Adrenal gland (tissue), 12 donors: ENCODE results near the gene MNT. TPM values are rescaled to one million over a fixed set of nuclear protein-coding genes. Genes with fewer than 3 reads are reported as not detected.

ENCODE experiments used
- DNase-seq, 7 donors: peaks; one replicate each; pipeline ENCODE4 v3.0.0-alpha.2; 2019 to 2020
- H3K27ac ChIP-seq, 5 donors: fragments of 200-600 bp; sonication (generic) in 4 of 5; 1 replicate in 3 of 5; 2 replicates in 2 of 5; pipeline versions ENCODE4 v1.5.1 to v1.8.0; 2016 to 2020; ENCODE audit warnings: mild to moderate bottlenecking in 1 of 5
- H3K27me3 ChIP-seq: fragments of 200-600 bp; 2 replicates; pipeline ENCODE4 v1.8.0; 2021
- H3K36me3 ChIP-seq, 2 donors: fragments of 200-600 bp; replicated peaks in 1 of 2; 1 replicate in 1 of 2; 2 replicates in 1 of 2; pipeline versions ENCODE4 v1.5.1 to v1.8.0; 2018 to 2022
- H3K4me1 ChIP-seq, 2 donors: fragments of 200-600 bp; replicated peaks in 1 of 2; 1 replicate in 1 of 2; 2 replicates in 1 of 2; pipeline versions ENCODE4 v1.5.1 to v1.8.0; 2018 to 2021
- H3K4me3 ChIP-seq, 4 donors: fragments of 200-600 bp; sonication (generic) in 3 of 4; one replicate each; pipeline ENCODE4 v1.5.1; 2016 to 2018
- H3K9me3 ChIP-seq, 3 donors: fragments of 200-600 bp; sonication (generic) in 1 of 3; replicated peaks in 1 of 3; 1 replicate in 2 of 3; 2 replicates in 1 of 3; pipeline versions ENCODE4 v1.5.1 to v1.8.0; 2016 to 2021
- CTCF ChIP-seq, 6 experiments: fragments of 450-650 bp in 4 of 6; fragments of 200-600 bp in 2 of 6; sonication (generic) in 1 of 6; IDR thresholded peaks; 1 replicate in 5 of 6; 2 replicates in 1 of 6; pipeline versions ENCODE4 v1.5.1 to v1.8.0; 2016 to 2021; ENCODE audit warnings: antibody characterized with exemption in 6 of 6, mild to moderate bottlenecking in 2 of 6, moderate library complexity in 1 of 6
- POLR2A ChIP-seq, 2 donors: fragments of 450-650 bp; IDR thresholded peaks; one replicate each; pipeline ENCODE4 v1.6.1; 2017; ENCODE audit warnings: antibody characterized with exemption in 2 of 2, mild to moderate bottlenecking in 2 of 2, moderate library complexity in 1 of 2
- WGBS, 4 donors: extraction: QIAGEN DNeasy Blood & Tissue Kit in 2 of 4; methylation state at CpG; one replicate each; pipeline versions ENCODE4 v1.1.5 to v1.1.7; 2013 to 2017; 5-methylcytosine and 5-hydroxymethylcytosine counted together
- intact Hi-C, 2 donors: fragments of 100-400 bp; cut with DNase I; formaldehyde crosslinking; loops; one replicate each; pipeline versions ENCODE4 v1.14.1 to v1.15.0; 2022 to 2023
- polyA plus RNA-seq, 3 donors: library from polyadenylated mRNA; stranded (reverse); fragments of 200-250 nt in 2 of 3; fragments of 350-450 nt in 1 of 3; fragmentation: Illumina TruSeq in 1 of 3; extraction: RNeasy Lipid Tissue Mini Kit (QIAGEN cat#74804) in 1 of 3; gene quantifications; one replicate each; pipeline ENCODE4 v1.2.3, GENCODE V29; 2013 to 2014
- total RNA-seq, 9 donors: library from RNA; depleted of rRNA in 4 of 9; stranded (reverse); fragments of >200 nt in 4 of 9; fragments of 120-200 nt in 1 of 9; fragmentation: NEBNext Ultra II Directional in 1 of 9; extraction: Animal tissue kit (Norgen Biotek cat#: 25700) in 1 of 9; gene quantifications; one replicate each; pipeline versions ENCODE4 v1.1.0 to v1.2.4, GENCODE V29; 2013 to 2023
- donor health status: healthy with polysubstance abuse.
- donor health status: Bipolar disorder and iron deficiency.
- donor health status: DM: yes; HTN: yes; CAD: no.
- donor health status: DM: no; HTN: no; CAD: no.
- donor health status: DM: no; HTN: no; CAD: no.
- donor health status: DM: yes; HTN: yes; CAD: no.

MNT gene
- total and polyA plus RNA-seq, 12 donors, result 3.5 to 43.9 (median 19.6) TPM

GRCh38 chr17:2385240-2386210 lies 15.3 kb downstream of the MNT start:
- Histone ChIP-seq H3K36me3 (peaks cover 0 to 25% of the 10 kb centered on the region in 2 donors), H3K27me3 (no peaks in the 10 kb centered on the region), H3K4me1 (peaks cover 0 to 34% of the 10 kb centered on the region in 2 donors), H3K4me3 (no peak overlapping the region), H3K27ac (peak overlapping the region in 1 of 5 donors; percentile 49), H3K9me3 (no peaks in the 10 kb centered on the region)
- DNase-seq, result peak in 3 of 7 donors; percentile 41 to 52 (median 45)
- intact Hi-C loops, result no loop called here
- TF ChIP-seq CTCF (IDR thresholded peaks at IDR 0.05), result no peak
- TF ChIP-seq POLR2A (IDR thresholded peaks at IDR 0.05), result no peak
- 40 to 53% (median 44%) methylated on average over 9 to 18 of the region's 18 CpGs for WGBS, 4 donors

- 68 to 76% (median 73%) methylated on average over 14 to 22 of the region's 22 CpGs for WGBS, 4 donors
- Histone ChIP-seq H3K27me3 (no peaks in the 10 kb centered on the region), H3K27ac (peak overlapping the region in 2 of 5 donors; percentile 10 to 49), H3K4me1 (peaks cover 0 to 28% of the 10 kb centered on the region in 2 donors), H3K36me3 (peaks cover 0 to 25% of the 10 kb centered on the region in 2 donors), H3K4me3 (no peak overlapping the region), H3K9me3 (no peaks in the 10 kb centered on the region)
- no peak for DNase-seq
- intact Hi-C loops, result no loop called here
- TF ChIP-seq POLR2A (IDR thresholded peaks at IDR 0.05), result no peak
- TF ChIP-seq CTCF (IDR thresholded peaks at IDR 0.05), result no peak
Measured at GRCh38 chr17:2384439-2385127, 16.3 kb downstream of the MNT start.

GRCh38 chr17:2383628-2384167 lies 17.2 kb downstream of the MNT start:
- intact Hi-C loops, result loop anchor here in 1 of 2 donors (1.0 kb wide), 1 partner anchor 32 kb away; no protein-coding TSS in a partner anchor
- TF ChIP-seq POLR2A (IDR thresholded peaks at IDR 0.05) (no peak), CTCF (IDR thresholded peaks at IDR 0.05) (no peak)
- H3K9me3 ChIP-seq, result no peaks in the 10 kb centered on the region
- H3K27me3 ChIP-seq, result no peaks in the 10 kb centered on the region
- peaks cover 0 to 28% of the 10 kb centered on the region in 2 donors for H3K36me3 ChIP-seq
- no peak for DNase-seq
- no peak overlapping the region for H3K4me3 ChIP-seq
- H3K4me1 ChIP-seq, result peaks cover 0 to 28% of the 10 kb centered on the region in 2 donors
- H3K27ac ChIP-seq, result peak overlapping the region in 2 of 5 donors; percentile 29 to 35
- WGBS, 4 donors, result 85 to 89% (median 89%) methylated on average over 11 of the region's 11 CpGs
